ENCODE data around the gene TSPAN18. TPM values are rescaled to one million over a fixed set of nuclear protein-coding genes. Genes with fewer than 3 reads are reported as not detected.

Gene TSPAN18
- total RNA-seq, 2 donors from 2014 or later = 3.4 to 13.4 TPM

DNA sequence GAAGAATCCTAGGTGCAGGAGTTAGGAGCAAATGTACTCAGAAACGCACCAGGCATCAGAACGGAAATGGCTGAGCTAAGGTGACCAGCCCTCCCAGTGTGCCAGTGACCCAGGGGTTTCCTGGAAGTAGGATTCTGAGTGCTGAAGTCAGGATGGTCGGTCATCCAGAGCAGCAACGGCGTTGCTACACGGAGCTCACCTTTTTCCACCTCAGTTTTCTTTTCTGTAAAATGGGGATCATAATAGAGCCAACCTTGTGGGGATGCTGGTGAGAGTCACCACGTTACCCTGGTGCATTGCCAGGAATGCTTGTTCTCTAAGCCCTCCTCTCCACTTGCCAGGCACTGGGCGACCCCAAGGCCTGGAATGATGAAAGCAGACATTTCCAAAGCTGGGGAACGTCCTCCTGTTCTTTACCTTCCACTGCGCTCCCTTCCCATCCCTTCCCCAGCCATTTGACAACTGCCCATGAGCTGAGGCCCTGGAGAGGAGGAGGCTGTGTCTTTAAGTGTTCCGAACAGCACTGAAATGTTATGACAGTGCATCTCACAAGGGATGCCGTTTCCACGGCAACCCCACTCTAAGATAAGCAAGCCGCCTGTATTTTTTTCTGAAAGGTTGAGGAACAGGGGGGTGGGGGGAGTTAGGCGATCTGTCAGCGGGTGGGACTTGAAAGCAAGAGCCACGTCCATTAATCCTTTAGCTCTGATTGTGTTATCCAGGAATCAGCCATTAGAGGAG is 66.8 kb downstream of the TSPAN18 start:
- Histone ChIP-seq H3K9ac (ENCODE audit: low read depth in 2 of 2, low read length in 2 of 2) (no peak overlapping the region), H3K36me3 (no peaks in the 10 kb centered on the region), H3K4me3 (no peak overlapping the region), H3K4me1 (no peaks in the 10 kb centered on the region), H3K9me3 (no peaks in the 10 kb centered on the region), H3K27me3 (no peaks in the 10 kb centered on the region), H3K27ac (no peak overlapping the region)
- intact Hi-C loops (cut with DNase I) = no loop called here
- DNase-seq = no peak
- TF ChIP-seq, protein P1, sequence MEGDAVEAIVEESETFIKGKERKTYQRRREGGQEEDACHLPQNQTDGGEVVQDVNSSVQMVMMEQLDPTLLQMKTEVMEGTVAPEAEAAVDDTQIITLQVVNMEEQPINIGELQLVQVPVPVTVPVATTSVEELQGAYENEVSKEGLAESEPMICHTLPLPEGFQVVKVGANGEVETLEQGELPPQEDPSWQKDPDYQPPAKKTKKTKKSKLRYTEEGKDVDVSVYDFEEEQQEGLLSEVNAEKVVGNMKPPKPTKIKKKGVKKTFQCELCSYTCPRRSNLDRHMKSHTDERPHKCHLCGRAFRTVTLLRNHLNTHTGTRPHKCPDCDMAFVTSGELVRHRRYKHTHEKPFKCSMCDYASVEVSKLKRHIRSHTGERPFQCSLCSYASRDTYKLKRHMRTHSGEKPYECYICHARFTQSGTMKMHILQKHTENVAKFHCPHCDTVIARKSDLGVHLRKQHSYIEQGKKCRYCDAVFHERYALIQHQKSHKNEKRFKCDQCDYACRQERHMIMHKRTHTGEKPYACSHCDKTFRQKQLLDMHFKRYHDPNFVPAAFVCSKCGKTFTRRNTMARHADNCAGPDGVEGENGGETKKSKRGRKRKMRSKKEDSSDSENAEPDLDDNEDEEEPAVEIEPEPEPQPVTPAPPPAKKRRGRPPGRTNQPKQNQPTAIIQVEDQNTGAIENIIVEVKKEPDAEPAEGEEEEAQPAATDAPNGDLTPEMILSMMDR (IDR thresholded peaks at IDR 0.05) = no peak

DNA sequence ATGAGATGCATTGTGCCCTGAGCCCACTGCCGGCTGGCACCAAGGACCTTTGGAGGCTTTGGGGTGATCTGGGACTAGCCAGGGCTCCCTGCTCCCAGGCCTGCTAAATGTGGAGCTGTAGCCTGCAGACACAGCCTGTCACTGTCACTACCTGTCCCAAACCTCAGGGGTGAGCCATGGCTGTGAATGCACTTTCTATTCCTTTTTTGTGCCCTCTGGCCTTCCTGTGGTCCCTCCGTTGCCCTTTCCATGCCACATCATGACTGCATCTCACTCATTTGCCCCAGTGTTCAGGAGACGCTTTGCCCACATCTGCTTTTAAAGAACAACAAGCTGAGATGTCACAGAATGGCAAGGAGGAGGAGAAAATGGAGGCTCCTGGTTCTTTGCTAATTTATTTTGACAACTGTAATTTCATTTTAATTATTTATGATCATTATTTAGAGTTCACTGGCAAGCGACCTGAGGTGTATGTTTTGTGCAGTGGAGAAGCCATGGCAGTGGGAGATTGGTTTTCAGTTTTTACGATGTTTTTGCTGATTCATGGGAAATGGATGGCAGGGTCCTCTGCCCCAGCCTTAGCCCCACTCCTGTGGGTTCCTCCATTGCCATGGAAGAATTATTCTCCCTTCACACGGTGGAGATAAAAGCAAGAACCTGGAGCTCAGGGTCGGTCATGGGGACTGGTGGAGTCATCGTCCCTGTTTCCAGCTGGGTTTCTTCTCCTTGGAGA is 69.2 kb downstream of the TSPAN18 start:
- Histone ChIP-seq H3K9ac (ENCODE audit: low read depth in 2 of 2, low read length in 2 of 2) (no peak overlapping the region), H3K36me3 (no peaks in the 10 kb centered on the region), H3K4me3 (no peak overlapping the region), H3K4me1 (no peaks in the 10 kb centered on the region), H3K27me3 (no peaks in the 10 kb centered on the region), H3K27ac (no peak overlapping the region), H3K9me3 (no peaks in the 10 kb centered on the region)
- intact Hi-C loops (cut with DNase I) = no loop called here
- TF ChIP-seq, protein P1 (IDR thresholded peaks at IDR 0.05) = no peak
- DNase-seq = no peak

DNA sequence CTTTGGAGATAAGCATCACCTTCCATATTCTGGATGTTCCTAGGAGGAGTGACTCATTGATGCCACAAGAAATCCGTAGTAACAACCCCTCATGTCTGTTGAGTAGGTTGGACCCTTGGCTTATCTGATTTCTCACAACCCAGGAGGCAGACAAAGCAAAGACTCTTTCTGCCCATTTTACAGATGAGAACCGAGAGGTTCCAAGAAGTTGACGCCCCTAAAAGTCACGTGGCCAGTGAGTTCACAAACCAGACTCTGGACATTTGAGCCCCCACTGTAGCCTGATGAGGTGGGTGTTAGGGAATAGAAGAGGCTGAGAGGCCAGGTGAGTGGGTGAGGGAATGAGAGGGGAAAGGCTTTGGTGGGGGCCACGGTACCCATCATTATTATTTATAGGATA is 70.3 kb downstream of the TSPAN18 start:
- Histone ChIP-seq H3K4me3 (no peak overlapping the region), H3K9me3 (no peaks in the 10 kb centered on the region), H3K27ac (no peak overlapping the region), H3K4me1 (no peaks in the 10 kb centered on the region), H3K9ac (ENCODE audit: low read depth in 2 of 2, low read length in 2 of 2) (no peak overlapping the region), H3K27me3 (no peaks in the 10 kb centered on the region), H3K36me3 (no peaks in the 10 kb centered on the region)
- no peak for DNase-seq
- TF ChIP-seq, protein P1 (IDR thresholded peaks at IDR 0.05) = no peak
- intact Hi-C loops (cut with DNase I) = no loop called here

DNA sequence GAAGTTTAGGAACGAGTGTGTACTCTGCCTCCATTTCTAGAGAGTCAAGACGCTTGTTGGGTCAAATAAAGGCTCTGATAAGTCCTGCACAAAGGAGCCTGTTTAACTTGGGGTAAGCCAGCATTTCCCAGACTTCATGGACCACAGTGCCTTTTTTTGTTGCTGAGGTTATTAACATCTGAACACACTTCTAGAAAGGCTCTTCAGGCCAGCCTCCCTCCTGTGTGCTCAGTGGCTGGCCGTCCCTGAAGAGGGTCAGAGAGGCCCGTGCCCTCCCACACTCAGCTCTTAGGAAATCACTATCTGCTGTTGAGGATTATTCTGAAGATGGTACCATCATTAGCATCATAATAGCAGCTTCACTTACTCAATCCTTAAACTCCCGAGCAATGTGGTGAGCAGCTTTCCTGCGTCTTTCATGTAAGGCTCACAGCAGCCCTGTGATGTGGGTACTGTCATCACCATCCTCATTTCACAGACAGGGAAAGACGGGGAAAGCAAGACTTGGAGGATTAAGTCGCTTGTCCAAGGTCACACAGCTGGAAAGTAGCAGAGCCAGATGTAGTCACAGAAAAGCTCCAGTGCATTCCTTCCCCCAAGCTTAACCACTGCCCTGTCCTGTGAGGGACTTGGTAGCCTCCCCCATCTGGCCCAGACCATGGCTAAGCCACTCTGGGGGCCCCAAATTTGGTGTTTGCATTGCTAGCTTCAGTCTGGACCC is 71.3 kb downstream of the TSPAN18 start:
- TF ChIP-seq, protein P1 (IDR thresholded peaks at IDR 0.05) = no peak
- H3K4me3 ChIP-seq = no peak overlapping the region
- H3K27ac ChIP-seq = no peak overlapping the region
- H3K27me3 ChIP-seq = no peaks in the 10 kb centered on the region
- intact Hi-C loops (cut with DNase I) = no loop called here
- no peaks in the 10 kb centered on the region for H3K4me1 ChIP-seq
- H3K9ac ChIP-seq (ENCODE audit: low read depth in 2 of 2, low read length in 2 of 2) = no peak overlapping the region
- H3K9me3 ChIP-seq = no peaks in the 10 kb centered on the region
- H3K36me3 ChIP-seq = no peaks in the 10 kb centered on the region
- no peak for DNase-seq

DNA sequence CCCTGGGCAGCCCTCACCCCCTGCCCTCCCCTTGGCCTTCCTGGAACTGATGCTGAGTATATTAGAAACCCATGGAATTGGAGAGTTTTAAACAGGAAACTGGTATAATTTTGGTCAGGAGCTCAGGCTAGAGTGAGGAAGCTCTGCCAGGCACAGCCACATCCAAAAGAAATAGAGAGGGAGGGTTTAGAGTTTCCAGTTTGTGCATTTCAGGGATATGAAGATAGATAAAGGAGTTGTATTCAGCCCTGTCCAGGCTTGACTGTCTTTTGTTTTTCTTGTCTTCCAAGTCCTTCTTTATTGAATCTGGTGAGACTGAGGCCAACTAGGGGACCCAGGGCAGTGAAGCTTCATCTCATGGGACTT is 71.8 kb downstream of the TSPAN18 start:
- intact Hi-C loops (cut with DNase I) = no loop called here
- TF ChIP-seq, protein P1 (IDR thresholded peaks at IDR 0.05) = no peak
- no peaks in the 10 kb centered on the region for H3K36me3 ChIP-seq
- H3K9ac ChIP-seq (ENCODE audit: low read depth in 2 of 2, low read length in 2 of 2) = no peak overlapping the region
- no peak overlapping the region for H3K27ac ChIP-seq
- no peak for DNase-seq
- no peak overlapping the region for H3K4me3 ChIP-seq
- no peaks in the 10 kb centered on the region for H3K9me3 ChIP-seq
- H3K27me3 ChIP-seq = no peaks in the 10 kb centered on the region
- no peaks in the 10 kb centered on the region for H3K4me1 ChIP-seq

Measured in colonic mucosa (tissue), 4 donors.